Upper lobe of left lung (tissue), 6 donors: ENCODE data around the gene RAB5B. TPM values are rescaled to one million over a fixed set of nuclear protein-coding genes. Genes with fewer than 3 reads are reported as not detected.
A peak's percentile ranks its signal among the peaks of the same experiment; 100 is the strongest.

Experiments used
- ATAC-seq, 2 donors: fragments of 200-7000 bp; cut with Tn5 transposase; one replicate each; pipeline ENCODE4 v1.9.1; 2022; ENCODE audit warnings: mild to moderate bottlenecking in 2 of 2, moderate library complexity in 2 of 2; ENCODE audit not compliant: low FRiP score in 2 of 2
- DNase-seq, 2 donors: peaks; one replicate each; pipeline ENCODE4 v3.0.0-alpha.2; 2019 to 2020
- H3K27ac ChIP-seq, 4 donors: fragments of 200-600 bp; sonication (generic); one replicate each; pipeline ENCODE4 v1.5.1; 2016 to 2019
- H3K27me3 ChIP-seq, 4 donors: fragments of 200-600 bp; sonication (generic); one replicate each; pipeline ENCODE4 v1.5.1; 2017 to 2019
- H3K36me3 ChIP-seq, 4 donors: fragments of 200-600 bp; sonication (generic); one replicate each; pipeline ENCODE4 v1.5.1; 2016 to 2019
- H3K4me1 ChIP-seq, 4 donors: fragments of 200-600 bp; sonication (generic); one replicate each; pipeline ENCODE4 v1.5.1; 2018 to 2019
- H3K4me3 ChIP-seq, 4 donors: fragments of 200-600 bp; sonication (generic); one replicate each; pipeline ENCODE4 v1.5.1; 2017 to 2019; ENCODE audit warnings: mild to moderate bottlenecking in 2 of 4, moderate library complexity in 1 of 4
- H3K9me3 ChIP-seq, 4 donors: fragments of 200-600 bp; sonication (generic); one replicate each; pipeline ENCODE4 v1.5.1; 2018 to 2019
- EP300 ChIP-seq, 4 donors: sonication (generic); formaldehyde crosslinking; IDR thresholded peaks; one replicate each; pipeline ENCODE4 v1.5.1; 2017; ENCODE audit warnings: antibody characterized with exemption in 4 of 4, control low read depth in 2 of 4
- POLR2A ChIP-seq, 4 donors: fragments of 450-650 bp; IDR thresholded peaks; one replicate each; pipeline ENCODE4 v1.5.1; 2016 to 2017; ENCODE audit warnings: antibody characterized with exemption in 4 of 4, mild to moderate bottlenecking in 2 of 4
- POLR2AphosphoS5 ChIP-seq, 2 donors: sonication (generic); formaldehyde crosslinking; IDR thresholded peaks; one replicate each; pipeline ENCODE4 v1.5.1; 2017; ENCODE audit warnings: antibody characterized with exemption in 2 of 2
- whole genome bisulfite sequencing, 2 donors: methylation state at CpG; one replicate each; pipeline ENCODE4 v1.1.5; 2017 to 2018; 5-methylcytosine and 5-hydroxymethylcytosine counted together
- total RNA-seq, 6 donors: library from RNA; depleted of rRNA in 4 of 6; stranded (reverse); fragments of >200 nt in 4 of 6; gene quantifications; one replicate each; pipeline versions ENCODE4 v1.1.0 to v1.2.1, GENCODE V29; 2016 to 2021
- TF ChIP-seq, protein P1 (sequence below), 6 experiments: fragments of 450-650 bp in 4 of 6; fragments of 200-600 bp in 2 of 6; sonication (generic) in 2 of 6; IDR thresholded peaks; one replicate each; pipeline ENCODE4 v1.5.1; 2016 to 2019; ENCODE audit warnings: antibody characterized with exemption in 6 of 6
- donor health status: DM: no; HTN: no; CAD: no; lungs with moderate emphysema.
- donor health status: DM: no; HTN: yes; CAD: no; lungs with severe emphysema.

Gene RAB5B
- total RNA-seq, 6 donors from 2014 or later, result 53.4 to 139 (median 116) TPM

DNA sequence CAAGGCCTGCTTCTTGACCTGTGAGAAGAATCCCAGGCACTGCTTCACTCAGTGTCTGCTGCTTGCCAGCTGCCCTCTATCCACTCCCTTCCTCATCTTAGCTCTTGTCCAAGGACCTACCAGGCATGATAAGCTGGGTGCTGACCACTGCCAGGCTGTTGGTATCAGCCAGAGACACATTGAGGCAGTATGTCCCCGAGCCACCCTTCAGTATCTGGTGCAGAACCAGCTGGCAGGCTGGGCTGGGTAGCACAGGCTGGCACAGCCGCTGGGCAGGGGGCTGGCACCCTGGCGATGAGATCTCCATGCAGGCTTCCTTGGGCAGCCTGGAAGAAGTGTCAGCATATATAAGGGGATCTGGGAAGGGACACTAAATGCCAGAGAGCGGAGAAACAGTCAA is 18.5 kb upstream of the RAB5B start:
- no peak overlapping the region for H3K4me3 ChIP-seq
- WGBS, 2 donors, result 90 to 96% methylated on average over 4 of the region's 4 CpGs
- DNase-seq, result peak in 1 of 2 donors; percentile 51
- no peaks in the 10 kb centered on the region for H3K9me3 ChIP-seq
- H3K27ac ChIP-seq, result no peak overlapping the region
- H3K36me3 ChIP-seq, result peaks cover 0 to 34% (median 28%) of the 10 kb centered on the region in 4 donors
- no peaks in the 10 kb centered on the region for H3K27me3 ChIP-seq
- no peaks in the 10 kb centered on the region for H3K4me1 ChIP-seq
- no peak for ATAC-seq
- no peak for TF ChIP-seq POLR2A (IDR thresholded peaks at IDR 0.05)
- TF ChIP-seq POLR2AphosphoS5 (IDR thresholded peaks at IDR 0.05), result no peak
- TF ChIP-seq, protein P1, sequence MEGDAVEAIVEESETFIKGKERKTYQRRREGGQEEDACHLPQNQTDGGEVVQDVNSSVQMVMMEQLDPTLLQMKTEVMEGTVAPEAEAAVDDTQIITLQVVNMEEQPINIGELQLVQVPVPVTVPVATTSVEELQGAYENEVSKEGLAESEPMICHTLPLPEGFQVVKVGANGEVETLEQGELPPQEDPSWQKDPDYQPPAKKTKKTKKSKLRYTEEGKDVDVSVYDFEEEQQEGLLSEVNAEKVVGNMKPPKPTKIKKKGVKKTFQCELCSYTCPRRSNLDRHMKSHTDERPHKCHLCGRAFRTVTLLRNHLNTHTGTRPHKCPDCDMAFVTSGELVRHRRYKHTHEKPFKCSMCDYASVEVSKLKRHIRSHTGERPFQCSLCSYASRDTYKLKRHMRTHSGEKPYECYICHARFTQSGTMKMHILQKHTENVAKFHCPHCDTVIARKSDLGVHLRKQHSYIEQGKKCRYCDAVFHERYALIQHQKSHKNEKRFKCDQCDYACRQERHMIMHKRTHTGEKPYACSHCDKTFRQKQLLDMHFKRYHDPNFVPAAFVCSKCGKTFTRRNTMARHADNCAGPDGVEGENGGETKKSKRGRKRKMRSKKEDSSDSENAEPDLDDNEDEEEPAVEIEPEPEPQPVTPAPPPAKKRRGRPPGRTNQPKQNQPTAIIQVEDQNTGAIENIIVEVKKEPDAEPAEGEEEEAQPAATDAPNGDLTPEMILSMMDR (IDR thresholded peaks at IDR 0.05), result no peak
- TF ChIP-seq EP300 (IDR thresholded peaks at IDR 0.05), result no peak

DNA sequence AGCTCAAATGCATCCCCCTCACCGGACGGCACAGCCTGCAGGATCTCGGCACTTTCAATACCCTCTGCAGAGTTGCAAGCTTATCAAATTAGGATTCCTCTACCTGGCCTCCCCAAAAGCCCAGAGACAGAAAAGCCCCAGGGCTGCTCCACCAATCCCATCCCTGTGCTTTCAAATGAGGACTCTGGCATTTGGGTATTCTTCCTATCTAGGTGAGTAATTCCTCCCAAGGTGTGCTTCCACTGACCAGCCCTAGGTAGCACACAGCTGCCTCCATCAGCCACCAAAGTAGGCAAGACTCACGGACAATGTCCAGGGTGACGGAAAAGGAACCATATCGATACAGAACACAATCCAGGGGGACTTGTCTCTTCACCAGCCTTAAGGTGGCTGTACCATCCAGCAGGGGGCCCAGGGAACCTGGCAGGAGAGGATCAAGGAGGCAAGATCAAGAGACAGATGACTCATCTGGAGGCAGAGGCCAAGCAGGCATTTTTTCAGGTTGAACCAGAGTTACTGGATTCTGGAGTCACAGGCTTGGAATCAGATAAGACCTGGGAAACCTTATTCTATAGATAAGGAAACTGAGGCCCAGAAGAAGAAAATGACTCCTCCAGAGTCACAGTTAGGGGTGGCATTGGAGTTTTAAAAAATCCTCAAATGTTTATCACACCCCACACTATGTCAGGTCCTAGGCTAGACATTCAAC is 17.9 kb upstream of the RAB5B start:
- WGBS, 2 donors, result 91 to 100% methylated on average over 6 of the region's 6 CpGs
- H3K4me1 ChIP-seq, result no peaks in the 10 kb centered on the region
- peaks cover 0 to 34% (median 27%) of the 10 kb centered on the region in 4 donors for H3K36me3 ChIP-seq
- no peak overlapping the region for H3K27ac ChIP-seq
- no peaks in the 10 kb centered on the region for H3K9me3 ChIP-seq
- ATAC-seq (no peak), DNase-seq (no peak)
- TF ChIP-seq, protein P1 (IDR thresholded peaks at IDR 0.05), result peak in 2 of 6 experiments; percentile 16 to 26
- no peak for TF ChIP-seq POLR2A (IDR thresholded peaks at IDR 0.05)
- no peaks in the 10 kb centered on the region for H3K27me3 ChIP-seq
- no peak overlapping the region for H3K4me3 ChIP-seq

DNA sequence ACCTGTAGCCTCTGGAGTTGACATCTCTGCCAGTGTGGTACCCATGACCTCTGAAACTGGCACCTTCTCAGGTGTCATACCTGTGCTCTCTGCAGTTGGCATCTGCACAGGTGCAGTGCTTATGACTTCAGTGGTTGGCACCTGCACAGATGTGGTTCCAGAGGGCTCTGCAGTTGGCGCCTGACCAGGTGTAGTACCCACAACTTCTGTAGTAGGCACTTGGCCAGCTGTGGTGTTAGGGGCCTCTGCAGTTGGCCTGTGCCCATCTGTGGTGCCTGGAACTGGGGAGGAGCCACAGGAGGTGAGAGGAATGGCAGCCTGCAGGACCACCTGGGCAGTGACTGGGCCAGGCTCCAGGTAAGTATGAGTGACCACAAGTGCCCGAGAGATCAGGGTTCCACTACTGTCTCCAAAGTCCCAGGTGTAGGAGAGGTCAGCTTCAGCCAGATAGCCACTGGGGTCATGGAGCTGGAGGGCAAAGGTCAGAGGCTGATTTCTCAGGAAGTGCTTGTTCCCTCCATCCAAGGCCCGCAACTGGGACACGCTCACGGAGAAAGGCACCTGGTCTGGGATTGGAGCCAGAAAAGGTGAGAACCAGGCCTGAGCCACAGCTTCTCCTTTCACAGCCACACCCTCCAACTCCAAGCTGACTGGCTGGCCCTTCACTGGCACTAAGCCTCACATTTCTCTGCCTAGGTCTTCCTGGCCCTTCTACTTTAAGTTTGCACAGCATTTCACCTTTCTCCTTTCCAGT is 16.6 kb upstream of the RAB5B start:
- TF ChIP-seq EP300 (IDR thresholded peaks at IDR 0.05) (no peak), POLR2AphosphoS5 (IDR thresholded peaks at IDR 0.05) (no peak), POLR2A (IDR thresholded peaks at IDR 0.05) (no peak)
- TF ChIP-seq, protein P1 (IDR thresholded peaks at IDR 0.05), result no peak
- H3K4me1 ChIP-seq, result no peaks in the 10 kb centered on the region
- ATAC-seq, result peak; percentile 13 to 28
- no peaks in the 10 kb centered on the region for H3K27me3 ChIP-seq
- peak in 1 of 2 donors; percentile 57 for DNase-seq
- H3K36me3 ChIP-seq, result peaks cover 0 to 21% (median 15%) of the 10 kb centered on the region in 4 donors
- 61 to 71% methylated on average over 3 to 5 of the region's 5 CpGs for WGBS, 2 donors
- H3K27ac ChIP-seq, result no peak overlapping the region
- no peak overlapping the region for H3K4me3 ChIP-seq
- H3K9me3 ChIP-seq, result no peaks in the 10 kb centered on the region

DNA sequence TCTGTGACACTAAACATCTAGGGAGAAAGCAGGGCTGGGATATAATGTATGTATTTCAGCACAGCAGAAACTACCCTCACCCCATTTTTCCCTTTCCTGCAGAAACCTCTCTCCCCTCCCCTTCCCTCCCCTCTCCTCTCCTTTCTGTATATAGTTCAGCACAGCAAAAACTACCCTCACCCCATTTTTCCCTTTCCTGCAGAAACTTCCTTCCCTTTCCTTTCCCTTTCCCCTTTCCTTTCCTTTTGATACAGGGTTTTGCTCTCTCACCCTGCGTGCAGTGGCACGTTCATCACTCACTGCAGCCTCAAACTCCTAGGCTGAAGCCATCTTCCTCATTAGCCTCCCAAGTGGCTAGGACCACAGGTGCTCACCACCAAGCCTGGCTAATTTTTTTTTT is 10.1 kb upstream of the RAB5B start:
- DNase-seq (no peak), ATAC-seq (no peak)
- WGBS, 2 donors, result 81 to 85% methylated on average over 2 of the region's 2 CpGs
- TF ChIP-seq POLR2A (IDR thresholded peaks at IDR 0.05) (no peak), POLR2AphosphoS5 (IDR thresholded peaks at IDR 0.05) (no peak), EP300 (IDR thresholded peaks at IDR 0.05) (no peak)
- TF ChIP-seq, protein P1 (IDR thresholded peaks at IDR 0.05), result no peak
- H3K27ac ChIP-seq, result no peak overlapping the region
- H3K4me1 ChIP-seq, result peaks cover 14 to 21% (median 17%) of the 10 kb centered on the region in 4 donors
- H3K27me3 ChIP-seq, result no peaks in the 10 kb centered on the region
- H3K36me3 ChIP-seq, result no peaks in the 10 kb centered on the region
- no peak overlapping the region for H3K4me3 ChIP-seq
- H3K9me3 ChIP-seq, result no peaks in the 10 kb centered on the region
